Ovary (tissue), 9 donors: Measurements from ENCODE around the gene SLC3A2. TPM values are rescaled to one million over a fixed set of nuclear protein-coding genes. Genes with fewer than 3 reads are reported as not detected.

Source experiments
- DNase-seq, 5 donors: peaks; one replicate each; pipeline ENCODE4 v3.0.0-alpha.2; 2019 to 2020
- H3K27ac ChIP-seq, 2 donors: fragments of 200-600 bp; one replicate each; pipeline versions ENCODE4 v1.5.1 to v1.8.0; 2019 to 2022
- H3K27me3 ChIP-seq: fragments of 200-600 bp; one replicate; pipeline ENCODE4 v1.8.0; 2022
- H3K36me3 ChIP-seq: fragments of 200-600 bp; sonication (generic); one replicate; pipeline ENCODE4 v1.5.1; 2019
- H3K4me1 ChIP-seq: one replicate; pipeline ENCODE4 v1.8.1; 2013; ENCODE audit warnings: mild to moderate bottlenecking, moderate library complexity; ENCODE audit not compliant: insufficient read depth
- H3K4me3 ChIP-seq: fragments of 200-600 bp; sonication (generic); one replicate; pipeline ENCODE4 v1.5.1; 2017
- H3K9me3 ChIP-seq, 2 donors: fragments of 200-600 bp in 1 of 2; sonication (generic) in 1 of 2; one replicate each; pipeline versions ENCODE4 v1.5.1 to v1.8.1; 2013 to 2019; ENCODE audit warnings: mild to moderate bottlenecking in 1 of 2, moderate library complexity in 1 of 2
- EP300 ChIP-seq: sonication (generic); formaldehyde crosslinking; IDR thresholded peaks from one replicate; pipeline ENCODE4 v1.6.1; 2017; ENCODE audit warnings: antibody characterized with exemption
- POLR2A ChIP-seq: fragments of 450-650 bp; IDR thresholded peaks from one replicate; pipeline ENCODE4 v1.6.1; 2017; ENCODE audit warnings: antibody characterized with exemption, mild to moderate bottlenecking, moderate library complexity
- WGBS, 3 donors: extraction: QIAGEN DNeasy Blood & Tissue Kit in 1 of 3; methylation state at CpG; one replicate each; pipeline versions ENCODE4 v1.1.5 to v1.1.7; 2013 to 2017; 5-methylcytosine and 5-hydroxymethylcytosine counted together
- intact Hi-C, 4 donors: fragments of 100-400 bp; cut with DNase I; formaldehyde crosslinking; loops; one replicate each; pipeline versions ENCODE4 v1.11.0 to v1.15.1; 2022 to 2023
- polyA plus RNA-seq, 2 donors: library from polyadenylated mRNA; stranded (reverse); fragments of 200-250 nt in 1 of 2; fragments of 350-450 nt in 1 of 2; fragmentation: Illumina TruSeq in 1 of 2; extraction: RNeasy Lipid Tissue Mini Kit (QIAGEN cat#74804) in 1 of 2; gene quantifications; one replicate each; pipeline ENCODE4 v1.2.3, GENCODE V29; 2013 to 2014
- total RNA-seq, 7 donors: library from RNA; depleted of rRNA in 2 of 7; stranded (reverse); fragments of >200 nt in 2 of 7; fragmentation: NEBNext Ultra II Directional in 3 of 7; extraction: Animal tissue kit (Norgen Biotek cat#: 25700) in 3 of 7; gene quantifications; one replicate each; pipeline versions ENCODE4 v1.1.0 to v1.2.4, GENCODE V29; 2016 to 2023
- TF ChIP-seq, protein P1 (sequence below), 3 donors: fragments of 450-650 bp in 2 of 3; fragments of 200-600 bp in 1 of 3; IDR thresholded peaks; one replicate each; pipeline versions ENCODE4 v1.5.1 to v1.8.0; 2016 to 2022; ENCODE audit warnings: antibody characterized with exemption in 3 of 3, mild to moderate bottlenecking in 1 of 3
- donor health status: DM: no; HTN: no; CAD: no; lungs with moderate emphysema.
- donor health status: DM: no; HTN: no; CAD: no.
- donor health status: Bipolar disorder and iron deficiency.
- donor health status: DM: yes; HTN: yes; CAD: no.
- donor health status: DM: no; HTN: no; CAD: no.
- donor health status: DM: yes; HTN: yes; CAD: no.

SLC3A2 gene
- total and polyA plus RNA-seq, 9 donors: 69.0 to 430 (median 97.7) TPM

DNA sequence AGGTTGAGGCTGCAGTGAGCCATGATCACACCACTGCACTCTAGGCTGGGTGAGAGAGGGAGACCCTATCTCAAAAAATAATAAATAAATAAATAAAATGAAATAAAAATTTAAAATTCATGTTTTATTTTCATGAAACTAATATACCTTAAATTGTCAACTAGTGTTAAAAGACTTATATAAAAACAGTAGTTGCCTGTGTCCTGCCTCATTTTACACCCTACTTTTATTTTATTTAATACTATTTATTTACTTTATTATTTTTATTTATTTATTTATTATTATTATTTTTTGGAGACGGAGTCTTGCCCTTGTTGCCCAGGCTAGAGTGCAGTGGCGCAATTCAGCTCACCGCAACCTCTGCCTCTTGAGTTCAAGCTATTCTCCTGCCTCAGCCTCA, 36.5 kb upstream of the SLC3A2 start:
- Histone ChIP-seq H3K36me3 (no peaks in the 10 kb centered on the region), H3K27ac (no peak overlapping the region), H3K27me3 (no peaks in the 10 kb centered on the region), H3K4me3 (no peak overlapping the region), H3K4me1 (no peaks in the 10 kb centered on the region), H3K9me3 (no peaks in the 10 kb centered on the region)
- intact Hi-C loops: loop anchor here in 1 of 4 donors (5.0 kb wide), 1 partner anchor 117 kb away; the partner anchor contains the start of genes HNRNPUL2 and TTC9C
- 94 to 95% (median 95%) methylated on average over 3 of the region's 3 CpGs for whole genome bisulfite sequencing, 3 donors
- no peak for DNase-seq
- TF ChIP-seq POLR2A (no peak), EP300 (no peak)
- TF ChIP-seq, protein P1, sequence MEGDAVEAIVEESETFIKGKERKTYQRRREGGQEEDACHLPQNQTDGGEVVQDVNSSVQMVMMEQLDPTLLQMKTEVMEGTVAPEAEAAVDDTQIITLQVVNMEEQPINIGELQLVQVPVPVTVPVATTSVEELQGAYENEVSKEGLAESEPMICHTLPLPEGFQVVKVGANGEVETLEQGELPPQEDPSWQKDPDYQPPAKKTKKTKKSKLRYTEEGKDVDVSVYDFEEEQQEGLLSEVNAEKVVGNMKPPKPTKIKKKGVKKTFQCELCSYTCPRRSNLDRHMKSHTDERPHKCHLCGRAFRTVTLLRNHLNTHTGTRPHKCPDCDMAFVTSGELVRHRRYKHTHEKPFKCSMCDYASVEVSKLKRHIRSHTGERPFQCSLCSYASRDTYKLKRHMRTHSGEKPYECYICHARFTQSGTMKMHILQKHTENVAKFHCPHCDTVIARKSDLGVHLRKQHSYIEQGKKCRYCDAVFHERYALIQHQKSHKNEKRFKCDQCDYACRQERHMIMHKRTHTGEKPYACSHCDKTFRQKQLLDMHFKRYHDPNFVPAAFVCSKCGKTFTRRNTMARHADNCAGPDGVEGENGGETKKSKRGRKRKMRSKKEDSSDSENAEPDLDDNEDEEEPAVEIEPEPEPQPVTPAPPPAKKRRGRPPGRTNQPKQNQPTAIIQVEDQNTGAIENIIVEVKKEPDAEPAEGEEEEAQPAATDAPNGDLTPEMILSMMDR (IDR thresholded peaks at IDR 0.05): no peak

DNA sequence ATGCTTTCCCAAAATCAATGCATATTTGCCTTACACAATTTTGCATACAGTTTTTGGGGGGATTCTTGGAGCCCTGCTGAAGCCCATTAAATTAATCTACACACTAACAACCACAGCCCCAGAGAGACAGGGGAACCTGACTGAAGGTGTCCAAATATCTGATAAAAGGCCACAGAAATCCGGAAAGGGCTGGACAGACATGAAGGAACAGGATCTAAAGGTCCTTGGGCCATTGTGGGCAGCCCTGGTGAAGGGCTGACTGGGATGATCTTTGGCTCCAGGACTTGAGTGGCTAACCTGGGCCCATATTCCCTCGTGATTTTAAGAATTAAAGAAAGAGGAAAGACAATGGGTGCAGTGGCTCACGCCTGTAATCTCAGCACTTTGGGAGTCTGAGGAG, 34.5 kb upstream of the SLC3A2 start:
- H3K9me3 ChIP-seq: no peaks in the 10 kb centered on the region
- intact Hi-C loops: no loop called here
- no peaks in the 10 kb centered on the region for H3K27me3 ChIP-seq
- H3K27ac ChIP-seq: no peak overlapping the region
- H3K36me3 ChIP-seq: no peaks in the 10 kb centered on the region
- H3K4me1 ChIP-seq: no peaks in the 10 kb centered on the region
- no peak for DNase-seq
- no peak overlapping the region for H3K4me3 ChIP-seq
- TF ChIP-seq POLR2A: no peak
- TF ChIP-seq EP300: no peak
- TF ChIP-seq, protein P1 (IDR thresholded peaks at IDR 0.05): no peak
- 85 to 94% (median 91%) methylated on average over 3 of the region's 3 CpGs for WGBS, 3 donors

DNA sequence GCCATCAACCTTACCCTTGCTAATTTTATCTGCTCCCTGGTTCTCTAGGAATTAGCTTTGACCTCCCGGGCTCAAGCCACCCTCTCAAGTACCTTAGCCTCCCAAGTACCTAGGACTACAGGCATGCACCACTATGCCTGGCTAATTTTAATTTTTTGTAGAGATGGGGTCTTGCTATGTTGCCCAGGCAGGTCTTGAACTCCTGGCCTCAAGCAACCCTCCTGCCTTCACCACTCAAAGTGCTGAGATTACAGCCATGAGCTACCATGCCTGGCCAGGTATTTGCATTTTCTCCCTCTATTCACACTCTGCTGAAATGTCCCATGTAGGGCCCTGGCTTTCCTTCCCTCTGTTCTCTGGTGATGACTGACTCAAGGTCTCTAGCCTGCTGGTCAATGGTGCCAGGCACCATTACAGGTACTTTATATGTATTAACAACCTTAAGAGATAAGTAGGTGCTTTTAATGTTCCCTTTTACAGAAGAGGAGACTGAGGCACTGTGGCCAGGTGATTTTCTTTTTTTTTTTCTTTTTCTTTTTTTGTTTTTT, 32.9 kb upstream of the SLC3A2 start:
- TF ChIP-seq EP300: no peak
- TF ChIP-seq, protein P1 (IDR thresholded peaks at IDR 0.05): no peak
- no peak for TF ChIP-seq POLR2A
- 81 to 91% (median 91%) methylated on average over 1 of the region's 1 CpG for WGBS, 3 donors
- DNase-seq: no peak
- Histone ChIP-seq H3K27me3 (no peaks in the 10 kb centered on the region), H3K4me1 (no peaks in the 10 kb centered on the region), H3K4me3 (no peak overlapping the region), H3K9me3 (no peaks in the 10 kb centered on the region), H3K36me3 (no peaks in the 10 kb centered on the region), H3K27ac (no peak overlapping the region)
- intact Hi-C loops: no loop called here

DNA sequence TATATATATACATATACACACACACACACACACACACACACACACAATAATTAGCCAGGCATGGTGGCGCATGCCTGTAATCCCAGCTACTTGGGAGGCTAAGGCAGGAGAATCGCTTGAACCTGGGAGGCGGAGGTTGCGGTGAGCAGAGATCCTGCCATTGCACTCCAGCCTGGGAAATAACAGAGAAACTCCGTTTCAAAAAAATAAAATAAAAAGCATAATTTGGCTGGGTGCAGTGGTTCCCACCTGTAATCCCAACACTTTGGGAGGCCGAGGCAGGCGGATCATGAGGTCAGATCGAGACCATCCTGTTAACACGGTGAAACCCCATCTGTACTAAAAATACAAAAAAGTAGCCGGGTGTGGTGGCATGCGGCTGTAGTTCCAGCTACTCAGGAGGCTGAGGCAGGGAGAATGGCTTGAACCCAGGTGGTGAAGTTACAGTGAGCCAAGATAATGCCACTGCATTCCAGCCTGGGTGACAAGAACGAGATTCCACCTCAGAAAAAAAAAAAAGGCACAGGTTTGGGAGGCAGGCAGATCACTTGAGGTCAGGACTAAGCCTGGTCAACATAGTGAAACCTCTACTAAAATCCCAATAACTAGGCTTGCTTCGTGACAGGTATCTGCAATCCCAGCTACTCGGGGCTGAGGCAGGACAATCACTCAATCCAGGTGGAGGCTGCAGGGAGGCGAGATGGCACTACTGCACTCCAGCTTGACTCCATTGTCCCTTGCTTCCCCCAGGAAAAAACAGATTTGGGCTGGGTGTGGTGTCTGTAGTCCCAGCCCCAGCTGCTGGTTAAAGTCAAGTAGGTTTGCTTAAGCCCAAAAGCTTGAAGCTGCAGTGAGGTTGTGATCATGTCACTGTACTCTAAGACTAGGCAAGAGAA, 29.5 kb upstream of the SLC3A2 start:
- Histone ChIP-seq H3K4me1 (peaks cover 6% of the 10 kb centered on the region), H3K36me3 (no peaks in the 10 kb centered on the region), H3K9me3 (no peaks in the 10 kb centered on the region), H3K27me3 (no peaks in the 10 kb centered on the region), H3K4me3 (no peak overlapping the region), H3K27ac (no peak overlapping the region)
- intact Hi-C loops: loop anchor here in 1 of 4 donors (10.0 kb wide), 1 partner anchor 456 kb away; no protein-coding TSS in a partner anchor
- 51 to 58% (median 52%) methylated on average over 15 of the region's 15 CpGs for WGBS, 3 donors
- TF ChIP-seq, protein P1 (IDR thresholded peaks at IDR 0.05): no peak
- TF ChIP-seq POLR2A (no peak), EP300 (no peak)
- no peak for DNase-seq
